ENCODE results near the gene NR1H2.

DNA sequence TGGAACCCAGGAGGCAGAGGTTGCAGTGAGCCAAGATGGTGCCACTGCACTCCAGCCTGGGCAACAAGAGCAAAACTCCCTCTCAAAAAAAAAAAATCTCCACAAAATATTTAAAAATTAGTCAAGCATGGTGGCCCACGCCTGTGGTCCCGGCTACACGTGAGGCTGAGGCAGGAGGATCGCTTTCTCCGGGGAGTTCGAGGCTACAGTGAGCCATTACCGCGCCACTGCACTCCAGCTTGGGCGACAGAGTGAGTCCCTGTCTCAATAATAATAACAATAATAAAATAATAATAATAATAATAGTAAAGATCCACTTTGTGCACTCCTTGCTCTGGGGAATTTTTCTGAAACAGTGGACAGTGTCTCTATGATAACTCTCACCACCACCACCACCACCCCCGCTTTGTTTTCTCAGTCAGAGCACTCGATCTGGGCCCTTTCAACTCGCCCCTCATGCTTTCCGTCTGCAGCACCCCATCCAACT is 19.5 kb upstream of the NR1H2 start:
- TF ChIP-seq ZNF274 (IDR thresholded peaks at IDR 0.05; ENCODE audit: low read depth, low read length) (no peak), SUZ12 (IDR thresholded peaks at IDR 0.05; ENCODE audit: extremely low read depth, insufficient read depth, insufficient read length) (no peak)

Data from NT2/D1 (cell line).